Measurements from ENCODE around the gene ROBO1. TPM values are rescaled to one million over a fixed set of nuclear protein-coding genes. Genes with fewer than 3 reads are reported as not detected.

The ROBO1 gene
- total and polyA plus RNA-seq, 9 donors = 26.2 to 77.2 (median 38.7) TPM

DNA sequence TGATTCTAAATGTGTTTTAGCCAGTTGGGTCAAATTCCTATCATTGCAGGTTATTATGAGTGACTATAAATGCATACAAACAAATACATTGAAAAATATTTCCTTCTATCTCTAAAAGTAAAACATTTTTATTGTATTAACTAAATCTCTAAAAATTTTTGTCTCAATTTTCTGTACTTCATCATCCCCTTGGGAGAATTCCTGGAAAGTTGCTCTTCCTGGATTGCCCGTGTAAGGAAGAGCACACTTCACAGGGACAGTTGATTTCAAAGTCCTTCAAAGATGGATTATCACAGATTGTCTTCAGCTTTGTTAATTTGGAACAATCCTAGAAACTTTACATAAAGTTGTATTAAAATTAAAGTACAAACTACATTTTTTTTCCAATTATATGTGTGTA, 595.6 kb downstream of the ROBO1 start:
- DNase-seq = peak; percentile 50
- H3K9me3 ChIP-seq (replicated peaks; ENCODE audit: control insufficient read depth, low read depth, low read length) = no peaks in the 10 kb centered on the region
- H3K4me1 ChIP-seq (ENCODE audit: control insufficient read depth, insufficient read depth, low read length) = no peaks in the 10 kb centered on the region
- no peak overlapping the region for H3K27ac ChIP-seq (ENCODE audit: low read length)
- no peaks in the 10 kb centered on the region for H3K27me3 ChIP-seq (ENCODE audit: control insufficient read depth, insufficient read depth, low read length)
- H3K36me3 ChIP-seq (ENCODE audit: control insufficient read depth, insufficient read depth, low read length) = no peaks in the 10 kb centered on the region
- WGBS (ENCODE audit: insufficient coverage) = no CpG with 5 or more reads among the region's 1 CpG
- H3K4me3 ChIP-seq (ENCODE audit: low read length) = no peak overlapping the region

DNA sequence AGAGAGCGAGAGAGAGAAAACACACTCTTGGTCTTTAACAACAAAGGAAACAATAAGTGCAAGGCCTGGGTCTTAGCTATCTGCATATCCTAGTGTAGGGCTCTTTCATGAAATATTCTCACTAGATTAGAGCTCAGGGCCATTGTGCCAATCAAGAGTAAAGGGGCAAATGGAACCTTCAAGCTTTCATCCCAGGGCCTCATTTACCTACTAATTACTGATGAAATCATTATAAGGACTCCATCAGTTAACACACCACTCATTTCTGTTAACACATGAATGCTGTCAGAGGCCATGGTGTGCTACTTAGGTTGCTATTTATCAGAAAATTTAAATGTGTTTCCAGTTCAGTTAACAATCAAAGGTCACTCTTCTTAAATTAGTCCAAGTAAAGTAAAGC, 597.8 kb downstream of the ROBO1 start:
- H3K4me1 ChIP-seq (ENCODE audit: control insufficient read depth, insufficient read depth, low read length) = no peaks in the 10 kb centered on the region
- H3K4me3 ChIP-seq (ENCODE audit: low read length) = no peak overlapping the region
- DNase-seq = no peak
- no peak overlapping the region for H3K27ac ChIP-seq (ENCODE audit: low read length)
- no CpG with 5 or more reads among the region's 1 CpG for WGBS (ENCODE audit: insufficient coverage)
- no peaks in the 10 kb centered on the region for H3K27me3 ChIP-seq (ENCODE audit: control insufficient read depth, insufficient read depth, low read length)
- H3K9me3 ChIP-seq (replicated peaks; ENCODE audit: control insufficient read depth, low read depth, low read length) = no peaks in the 10 kb centered on the region
- H3K36me3 ChIP-seq (ENCODE audit: control insufficient read depth, insufficient read depth, low read length) = no peaks in the 10 kb centered on the region

DNA sequence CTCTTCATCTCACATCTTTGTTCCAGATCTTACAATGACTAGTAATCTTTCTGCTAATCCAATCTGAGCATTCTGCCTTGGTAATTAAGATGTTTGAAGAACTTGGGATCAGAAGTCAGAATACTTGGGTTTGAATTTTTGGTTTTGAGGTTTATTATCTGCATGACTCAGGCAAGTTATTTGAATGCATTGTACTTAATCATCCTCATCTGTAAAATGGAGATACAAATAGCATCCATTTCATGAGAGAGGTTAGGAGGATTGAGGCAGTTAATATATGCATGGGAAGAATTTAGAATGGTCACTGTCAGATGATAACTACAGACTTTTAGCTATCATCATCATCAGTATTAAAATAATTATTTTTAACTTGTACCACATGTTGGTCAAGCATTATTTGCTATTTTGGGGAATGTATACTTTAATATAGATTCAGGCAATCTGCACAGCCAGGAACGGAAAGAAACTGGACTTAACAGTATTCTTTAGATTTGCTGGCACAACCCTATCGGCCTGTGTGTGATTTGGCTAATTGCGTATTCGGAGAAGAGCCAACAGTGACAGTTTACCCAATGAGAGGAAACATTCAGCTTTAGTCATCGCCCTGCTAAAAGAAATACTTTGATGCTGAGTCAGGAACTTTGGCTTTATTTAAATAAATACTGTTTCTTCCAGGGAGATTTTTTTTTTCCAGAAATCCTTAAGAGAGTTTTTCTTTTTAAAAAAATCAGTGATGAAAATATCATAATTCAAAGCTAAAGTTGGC, 600.0 kb downstream of the ROBO1 start:
- WGBS (ENCODE audit: insufficient coverage) = 45% methylated on average over 3 of the region's 5 CpGs
- H3K27me3 ChIP-seq (ENCODE audit: control insufficient read depth, insufficient read depth, low read length) = no peaks in the 10 kb centered on the region
- H3K4me1 ChIP-seq (ENCODE audit: control insufficient read depth, insufficient read depth, low read length) = no peaks in the 10 kb centered on the region
- H3K9me3 ChIP-seq (replicated peaks; ENCODE audit: control insufficient read depth, low read depth, low read length) = no peaks in the 10 kb centered on the region
- peak; percentile 65 for DNase-seq
- no peaks in the 10 kb centered on the region for H3K36me3 ChIP-seq (ENCODE audit: control insufficient read depth, insufficient read depth, low read length)
- no peak overlapping the region for H3K4me3 ChIP-seq (ENCODE audit: low read length)
- no peak overlapping the region for H3K27ac ChIP-seq (ENCODE audit: low read length)

DNA sequence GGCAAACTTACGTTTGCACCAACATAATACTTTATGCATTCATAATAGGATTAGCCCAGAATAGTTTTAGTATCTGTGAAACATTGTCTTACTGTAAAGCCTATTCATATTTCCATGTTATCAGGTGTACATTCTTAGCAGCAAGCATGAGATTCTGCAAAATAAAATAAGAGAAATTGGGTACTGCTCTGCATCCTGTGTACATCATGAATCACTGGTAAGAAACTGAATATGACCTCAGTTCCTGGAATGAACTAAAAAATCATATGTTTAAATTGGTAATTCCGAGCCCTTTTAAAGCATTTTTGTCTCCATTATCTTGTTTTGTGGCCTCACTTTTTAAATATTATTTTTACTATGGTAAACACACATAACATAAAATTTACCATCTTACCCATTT, 605.1 kb downstream of the ROBO1 start:
- no peaks in the 10 kb centered on the region for H3K27me3 ChIP-seq (ENCODE audit: control insufficient read depth, insufficient read depth, low read length)
- no peak overlapping the region for H3K27ac ChIP-seq (ENCODE audit: low read length)
- H3K36me3 ChIP-seq (ENCODE audit: control insufficient read depth, insufficient read depth, low read length) = no peaks in the 10 kb centered on the region
- WGBS (ENCODE audit: insufficient coverage) = no CpG with 5 or more reads among the region's 2 CpGs
- no peaks in the 10 kb centered on the region for H3K4me1 ChIP-seq (ENCODE audit: control insufficient read depth, insufficient read depth, low read length)
- DNase-seq = no peak
- H3K9me3 ChIP-seq (replicated peaks; ENCODE audit: control insufficient read depth, low read depth, low read length) = no peaks in the 10 kb centered on the region
- no peak overlapping the region for H3K4me3 ChIP-seq (ENCODE audit: low read length)

DNA sequence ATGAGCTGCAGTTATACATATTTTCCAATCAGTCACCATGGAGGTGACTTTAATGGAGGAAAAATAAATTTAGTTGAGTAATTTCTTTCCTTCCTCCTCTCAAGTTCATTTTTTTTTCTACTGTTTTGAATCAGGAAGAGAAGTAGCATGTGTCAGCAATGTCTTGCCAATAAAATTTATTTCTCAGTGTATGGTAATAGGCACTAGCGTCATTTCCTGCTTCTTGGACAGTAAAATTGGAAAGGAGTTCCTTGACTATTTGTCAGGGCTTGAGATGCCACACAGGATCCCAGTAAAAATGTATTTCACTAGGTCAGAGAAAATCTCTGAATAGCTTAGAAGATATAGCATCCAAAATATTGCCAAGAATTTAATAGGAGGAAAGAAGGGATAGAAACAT, 605.9 kb downstream of the ROBO1 start:
- no peak overlapping the region for H3K27ac ChIP-seq (ENCODE audit: low read length)
- no peak for DNase-seq
- H3K27me3 ChIP-seq (ENCODE audit: control insufficient read depth, insufficient read depth, low read length) = no peaks in the 10 kb centered on the region
- H3K36me3 ChIP-seq (ENCODE audit: control insufficient read depth, insufficient read depth, low read length) = no peaks in the 10 kb centered on the region
- no peaks in the 10 kb centered on the region for H3K9me3 ChIP-seq (replicated peaks; ENCODE audit: control insufficient read depth, low read depth, low read length)
- no peak overlapping the region for H3K4me3 ChIP-seq (ENCODE audit: low read length)
- WGBS (ENCODE audit: insufficient coverage) = no CpG with 5 or more reads among the region's 1 CpG
- no peaks in the 10 kb centered on the region for H3K4me1 ChIP-seq (ENCODE audit: control insufficient read depth, insufficient read depth, low read length)

DNA sequence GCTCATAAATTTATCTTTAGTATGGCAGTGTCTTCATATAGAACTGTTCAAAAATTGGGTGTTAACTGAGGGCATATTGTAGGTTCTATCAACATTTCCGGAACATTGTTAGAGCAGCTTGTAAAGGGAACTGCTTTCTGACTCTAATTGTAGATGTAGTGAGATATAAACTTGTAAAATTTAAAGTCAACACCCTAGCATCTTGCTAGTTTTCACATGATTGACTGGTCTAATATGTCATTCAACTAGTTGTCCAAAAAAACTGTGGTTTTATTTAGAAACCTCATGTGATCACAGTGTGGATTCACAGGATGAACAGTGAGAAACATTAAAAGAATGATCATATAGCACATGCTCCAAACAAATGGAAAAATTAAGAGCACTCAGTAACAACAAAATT, 607.4 kb downstream of the ROBO1 start:
- Histone ChIP-seq H3K4me3 (ENCODE audit: low read length) (no peak overlapping the region), H3K27me3 (ENCODE audit: control insufficient read depth, insufficient read depth, low read length) (no peaks in the 10 kb centered on the region), H3K36me3 (ENCODE audit: control insufficient read depth, insufficient read depth, low read length) (no peaks in the 10 kb centered on the region), H3K9me3 (replicated peaks; ENCODE audit: control insufficient read depth, low read depth, low read length) (no peaks in the 10 kb centered on the region), H3K27ac (ENCODE audit: low read length) (no peak overlapping the region), H3K4me1 (ENCODE audit: control insufficient read depth, insufficient read depth, low read length) (no peaks in the 10 kb centered on the region)
- no peak for DNase-seq
- WGBS (ENCODE audit: insufficient coverage) = no CpG with 5 or more reads among the region's 1 CpG

DNA sequence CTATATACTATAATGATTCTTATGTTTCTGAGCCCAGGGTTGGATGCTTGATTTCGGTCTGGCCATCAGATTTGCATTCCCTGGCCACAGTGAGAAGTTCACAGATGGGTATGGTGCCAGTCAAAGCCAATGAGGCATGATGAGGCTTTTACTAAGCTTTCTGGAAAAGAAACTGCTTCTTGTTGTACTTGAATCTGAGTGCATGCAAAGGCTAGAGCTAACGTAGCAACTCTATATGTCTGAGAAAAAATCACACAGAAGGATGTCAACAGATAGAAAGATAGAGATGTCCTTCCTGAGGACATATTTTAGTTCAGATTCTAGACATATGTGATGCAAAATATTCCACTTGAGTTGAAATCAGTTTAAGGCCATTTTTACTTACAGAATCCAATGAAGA, 608.1 kb downstream of the ROBO1 start:
- H3K9me3 ChIP-seq (replicated peaks; ENCODE audit: control insufficient read depth, low read depth, low read length) = no peaks in the 10 kb centered on the region
- WGBS (ENCODE audit: insufficient coverage) = 86% methylated on average over 1 of the region's 2 CpGs
- H3K4me3 ChIP-seq (ENCODE audit: low read length) = no peak overlapping the region
- no peaks in the 10 kb centered on the region for H3K36me3 ChIP-seq (ENCODE audit: control insufficient read depth, insufficient read depth, low read length)
- DNase-seq = no peak
- H3K27ac ChIP-seq (ENCODE audit: low read length) = no peak overlapping the region
- H3K4me1 ChIP-seq (ENCODE audit: control insufficient read depth, insufficient read depth, low read length) = no peaks in the 10 kb centered on the region
- H3K27me3 ChIP-seq (ENCODE audit: control insufficient read depth, insufficient read depth, low read length) = no peaks in the 10 kb centered on the region

DNA sequence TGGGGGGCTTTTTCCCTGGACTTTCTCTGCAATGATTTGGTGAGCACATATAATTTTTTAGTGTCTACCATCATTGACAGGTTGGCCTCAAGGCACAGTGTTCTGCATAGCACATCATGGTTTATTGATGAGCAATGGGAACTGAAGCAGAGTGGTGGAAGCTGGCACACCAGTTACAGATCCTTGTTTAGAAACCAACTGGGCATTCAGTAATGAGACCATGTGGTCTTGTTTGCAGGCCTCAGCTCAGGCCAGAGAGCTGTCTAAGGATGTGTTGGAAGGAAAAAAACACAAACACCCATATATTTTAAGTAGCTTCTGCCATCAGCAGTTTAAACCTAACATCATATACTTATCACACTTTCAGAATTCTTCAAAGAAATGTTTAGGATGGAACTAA, 610.6 kb downstream of the ROBO1 start:
- Histone ChIP-seq H3K27ac (ENCODE audit: low read length) (no peak overlapping the region), H3K4me3 (ENCODE audit: low read length) (no peak overlapping the region), H3K36me3 (ENCODE audit: control insufficient read depth, insufficient read depth, low read length) (no peaks in the 10 kb centered on the region), H3K4me1 (ENCODE audit: control insufficient read depth, insufficient read depth, low read length) (no peaks in the 10 kb centered on the region), H3K27me3 (ENCODE audit: control insufficient read depth, insufficient read depth, low read length) (no peaks in the 10 kb centered on the region), H3K9me3 (replicated peaks; ENCODE audit: control insufficient read depth, low read depth, low read length) (no peaks in the 10 kb centered on the region)
- DNase-seq = no peak

DNA sequence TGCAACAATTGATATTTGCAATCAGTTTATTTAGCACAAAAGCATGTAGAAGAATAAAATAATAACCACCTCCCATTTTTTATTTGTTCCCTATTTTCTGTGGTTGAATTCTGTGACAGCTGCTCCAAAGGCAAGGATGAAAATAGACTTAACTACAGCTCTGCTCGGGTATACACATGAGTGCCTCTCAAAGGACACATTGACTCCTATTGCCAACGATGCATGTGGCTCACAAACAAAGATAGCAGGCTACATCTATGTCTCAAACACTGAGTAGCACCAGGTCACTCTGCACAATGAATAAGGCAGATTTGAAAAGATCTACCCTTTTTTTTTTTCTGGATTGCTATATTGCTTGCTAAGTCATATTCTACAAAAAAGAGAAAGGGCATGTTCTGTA, 612.9 kb downstream of the ROBO1 start:
- H3K4me3 ChIP-seq (ENCODE audit: low read length) = no peak overlapping the region
- H3K27me3 ChIP-seq (ENCODE audit: control insufficient read depth, insufficient read depth, low read length) = no peaks in the 10 kb centered on the region
- 20% methylated on average over 1 of the region's 2 CpGs for WGBS (ENCODE audit: insufficient coverage)
- H3K27ac ChIP-seq (ENCODE audit: low read length) = no peak overlapping the region
- H3K36me3 ChIP-seq (ENCODE audit: control insufficient read depth, insufficient read depth, low read length) = no peaks in the 10 kb centered on the region
- H3K4me1 ChIP-seq (ENCODE audit: control insufficient read depth, insufficient read depth, low read length) = no peaks in the 10 kb centered on the region
- H3K9me3 ChIP-seq (replicated peaks; ENCODE audit: control insufficient read depth, low read depth, low read length) = no peaks in the 10 kb centered on the region
- DNase-seq = no peak

DNA sequence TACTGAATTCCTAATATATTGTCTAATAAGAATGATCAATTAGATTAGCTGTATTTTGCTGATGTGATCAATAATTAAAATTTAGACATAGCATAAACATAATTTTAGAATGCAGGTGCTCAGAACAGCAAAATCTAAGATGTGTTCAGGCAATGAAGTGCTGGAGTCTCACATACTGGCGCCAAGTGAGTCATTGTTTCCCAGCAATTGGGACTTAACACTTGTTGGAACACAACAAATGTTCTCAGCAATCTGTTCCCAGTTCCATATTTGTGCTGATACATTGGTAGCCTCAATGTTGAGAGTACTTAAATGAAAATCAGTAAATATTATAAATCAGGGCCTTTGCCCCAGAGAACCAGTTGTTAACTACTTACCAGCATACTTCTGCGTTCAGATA, 619.0 kb downstream of the ROBO1 start:
- H3K36me3 ChIP-seq (ENCODE audit: control insufficient read depth, insufficient read depth, low read length) = no peaks in the 10 kb centered on the region
- no peaks in the 10 kb centered on the region for H3K27me3 ChIP-seq (ENCODE audit: control insufficient read depth, insufficient read depth, low read length)
- H3K9me3 ChIP-seq (replicated peaks; ENCODE audit: control insufficient read depth, low read depth, low read length) = no peaks in the 10 kb centered on the region
- H3K4me1 ChIP-seq (ENCODE audit: control insufficient read depth, insufficient read depth, low read length) = no peaks in the 10 kb centered on the region
- no peak overlapping the region for H3K27ac ChIP-seq (ENCODE audit: low read length)
- WGBS (ENCODE audit: insufficient coverage) = 80% methylated on average over 1 of the region's 2 CpGs
- no peak overlapping the region for H3K4me3 ChIP-seq (ENCODE audit: low read length)
- DNase-seq = peak; percentile 53

DNA sequence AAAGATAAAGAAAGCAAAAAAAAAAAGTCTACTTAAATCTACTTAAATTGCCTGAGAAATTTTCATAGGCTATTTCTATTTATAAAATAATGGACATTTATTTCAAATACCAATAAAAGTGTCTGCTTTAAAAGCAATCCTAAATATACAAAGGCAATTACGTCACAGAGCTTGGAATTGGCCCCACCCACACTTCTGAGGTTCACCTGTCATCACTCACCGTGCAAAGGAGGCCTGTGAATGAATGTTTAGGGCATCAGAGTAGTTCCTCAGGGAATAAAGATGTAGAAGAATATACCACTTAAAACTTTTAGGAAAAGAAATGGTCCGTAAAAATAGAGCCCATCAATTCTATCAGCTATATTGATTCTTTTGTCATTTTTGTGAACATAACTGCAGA, 621.8 kb downstream of the ROBO1 start:
- Histone ChIP-seq H3K4me3 (ENCODE audit: low read length) (no peak overlapping the region), H3K9me3 (replicated peaks; ENCODE audit: control insufficient read depth, low read depth, low read length) (no peaks in the 10 kb centered on the region), H3K27ac (ENCODE audit: low read length) (no peak overlapping the region), H3K27me3 (ENCODE audit: control insufficient read depth, insufficient read depth, low read length) (no peaks in the 10 kb centered on the region), H3K36me3 (ENCODE audit: control insufficient read depth, insufficient read depth, low read length) (no peaks in the 10 kb centered on the region), H3K4me1 (ENCODE audit: control insufficient read depth, insufficient read depth, low read length) (no peaks in the 10 kb centered on the region)
- no CpG with 5 or more reads among the region's 3 CpGs for WGBS (ENCODE audit: insufficient coverage)
- DNase-seq = no peak
